ENCODE measurements around the gene IL10RB. TPM values are rescaled to one million over a fixed set of nuclear protein-coding genes. Genes with fewer than 3 reads are reported as not detected.
"Not testable (repeated sequence)": the region's sequence is repeated elsewhere in the genome, so short reads cannot be mapped to it uniquely, and the experiment has no call there.

The IL10RB gene
- total and polyA plus RNA-seq, 2 experiments from 2014 or later: 7.5 to 16.1 TPM

DNA sequence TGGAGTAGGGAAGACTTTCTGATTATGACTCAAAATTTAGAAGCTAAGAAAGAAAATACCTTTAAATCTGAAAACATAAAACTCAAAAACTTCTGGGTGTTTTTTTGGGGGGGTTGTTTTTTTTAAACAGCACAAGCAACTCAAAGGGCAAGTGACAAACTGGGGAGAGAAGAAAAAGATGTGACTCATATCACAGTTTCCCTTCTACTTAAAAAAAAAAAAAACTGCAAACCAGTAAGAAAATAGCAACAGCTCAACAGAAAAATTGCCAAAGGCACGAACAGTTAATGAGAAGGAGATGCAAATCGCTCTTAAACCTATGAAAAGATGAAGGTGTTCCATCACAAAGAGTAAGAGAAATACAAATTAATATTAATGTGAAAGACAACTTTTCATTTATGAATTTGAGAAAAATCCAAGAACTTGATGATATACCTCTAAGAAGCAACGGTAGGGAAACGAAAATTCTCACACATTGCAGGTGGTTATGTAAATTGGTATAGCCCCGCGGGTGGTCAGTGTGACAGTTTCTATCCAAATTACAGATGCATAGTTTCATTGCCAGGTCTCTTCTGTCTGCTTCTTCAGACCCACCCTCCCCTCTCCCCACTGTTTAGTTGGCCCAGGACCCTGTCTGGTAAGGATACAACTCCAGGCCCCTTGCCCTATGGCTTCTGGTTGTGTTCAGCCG, 27.5 kb upstream of the IL10RB start:
- H3K36me3 ChIP-seq: no peaks in the 10 kb centered on the region
- H3K9me3 ChIP-seq (ENCODE audit: low read depth): no peaks in the 10 kb centered on the region
- TF ChIP-seq, protein P1, sequence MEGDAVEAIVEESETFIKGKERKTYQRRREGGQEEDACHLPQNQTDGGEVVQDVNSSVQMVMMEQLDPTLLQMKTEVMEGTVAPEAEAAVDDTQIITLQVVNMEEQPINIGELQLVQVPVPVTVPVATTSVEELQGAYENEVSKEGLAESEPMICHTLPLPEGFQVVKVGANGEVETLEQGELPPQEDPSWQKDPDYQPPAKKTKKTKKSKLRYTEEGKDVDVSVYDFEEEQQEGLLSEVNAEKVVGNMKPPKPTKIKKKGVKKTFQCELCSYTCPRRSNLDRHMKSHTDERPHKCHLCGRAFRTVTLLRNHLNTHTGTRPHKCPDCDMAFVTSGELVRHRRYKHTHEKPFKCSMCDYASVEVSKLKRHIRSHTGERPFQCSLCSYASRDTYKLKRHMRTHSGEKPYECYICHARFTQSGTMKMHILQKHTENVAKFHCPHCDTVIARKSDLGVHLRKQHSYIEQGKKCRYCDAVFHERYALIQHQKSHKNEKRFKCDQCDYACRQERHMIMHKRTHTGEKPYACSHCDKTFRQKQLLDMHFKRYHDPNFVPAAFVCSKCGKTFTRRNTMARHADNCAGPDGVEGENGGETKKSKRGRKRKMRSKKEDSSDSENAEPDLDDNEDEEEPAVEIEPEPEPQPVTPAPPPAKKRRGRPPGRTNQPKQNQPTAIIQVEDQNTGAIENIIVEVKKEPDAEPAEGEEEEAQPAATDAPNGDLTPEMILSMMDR (IDR thresholded peaks at IDR 0.05; ENCODE audit: low read depth, low read length): no peak
- DNase-seq (ENCODE audit: low read depth in 1 of 2, low spot score in 1 of 2): no peak
- no peak overlapping the region for H3K27ac ChIP-seq
- no peaks in the 10 kb centered on the region for H3K27me3 ChIP-seq
- H3K4me1 ChIP-seq (ENCODE audit: low read depth): peaks cover 4% of the 10 kb centered on the region
- H3K4me3 ChIP-seq: no peak overlapping the region

DNA sequence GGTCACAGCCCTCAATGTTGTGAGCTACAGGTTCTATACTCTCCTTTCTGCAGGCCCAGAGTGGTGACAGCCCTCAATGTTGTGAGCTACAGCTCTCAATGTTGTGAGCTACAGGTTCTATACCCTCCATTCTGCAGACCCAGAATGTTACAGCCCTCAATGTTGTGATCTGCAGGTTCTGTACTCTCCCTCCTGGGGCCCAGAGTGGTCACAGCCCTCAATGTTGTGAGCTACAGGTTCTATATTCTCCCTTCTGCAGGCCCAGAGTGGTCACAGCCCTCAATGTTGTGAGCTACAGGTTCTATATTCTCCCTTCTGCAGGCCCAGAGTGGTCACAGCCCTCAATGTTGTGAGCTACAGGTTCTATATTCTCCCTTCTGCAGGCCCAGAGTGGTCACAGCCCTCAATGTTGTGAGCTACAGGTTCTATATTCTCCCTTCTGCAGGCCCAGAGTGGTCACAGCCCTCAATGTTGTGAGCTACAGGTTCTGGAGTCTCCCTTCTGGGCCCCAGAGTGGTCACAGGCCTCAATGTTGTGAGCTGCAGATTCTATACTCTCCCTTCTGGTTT, 26.5 kb upstream of the IL10RB start:
- not testable (repeated sequence) for H3K27ac ChIP-seq; H3K4me1 ChIP-seq (ENCODE audit: low read depth); H3K9me3 ChIP-seq (ENCODE audit: low read depth); H3K4me3 ChIP-seq; H3K36me3 ChIP-seq; DNase-seq (ENCODE audit: low read depth in 1 of 2, low spot score in 1 of 2); H3K27me3 ChIP-seq

DNA sequence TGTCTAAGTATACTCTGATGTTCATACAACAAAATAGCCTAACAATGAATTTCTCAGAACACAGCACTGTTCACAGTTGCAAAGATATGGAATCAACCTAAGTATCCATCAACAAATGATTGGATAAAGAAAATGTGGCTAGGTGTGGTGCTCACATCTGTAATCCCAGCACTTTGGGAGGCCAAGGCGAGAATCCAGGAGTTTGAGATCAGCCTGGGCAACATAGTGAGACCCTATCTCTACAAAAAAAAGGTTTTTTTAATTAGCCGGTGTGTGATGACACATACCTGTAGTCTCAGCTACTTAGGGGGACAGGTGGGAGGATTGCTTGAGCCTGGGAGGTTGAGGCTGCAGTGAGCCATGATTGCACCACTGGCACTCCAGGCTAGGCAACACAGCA, 25.8 kb upstream of the IL10RB start:
- Histone ChIP-seq H3K9me3 (ENCODE audit: low read depth) (no peaks in the 10 kb centered on the region), H3K27me3 (no peaks in the 10 kb centered on the region), H3K4me1 (ENCODE audit: low read depth) (peaks cover 4% of the 10 kb centered on the region), H3K27ac (no peak overlapping the region), H3K36me3 (peaks cover 6% of the 10 kb centered on the region), H3K4me3 (no peak overlapping the region)
- TF ChIP-seq, protein P1 (IDR thresholded peaks at IDR 0.05; ENCODE audit: low read depth, low read length): no peak
- DNase-seq (ENCODE audit: low read depth in 1 of 2, low spot score in 1 of 2): no peak

DNA sequence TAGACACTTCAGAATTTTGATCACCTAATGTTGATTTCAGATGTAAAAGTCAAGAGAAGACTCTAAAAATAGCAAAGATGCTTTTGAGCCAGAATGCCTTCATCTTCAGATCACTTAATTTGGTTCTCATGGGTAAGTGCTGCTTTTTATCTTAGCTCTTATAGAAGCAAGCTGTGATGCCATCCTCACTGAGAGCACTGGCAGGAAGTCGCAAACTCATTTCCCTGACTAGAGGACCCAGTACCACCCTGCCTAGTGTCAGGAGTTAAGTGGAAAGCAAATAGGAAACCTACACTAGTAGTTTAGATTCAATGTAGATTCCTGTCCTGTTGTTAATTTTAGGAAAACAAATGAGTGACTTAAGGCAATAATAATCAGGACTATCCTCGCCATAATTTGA, 24.3 kb upstream of the IL10RB start:
- Histone ChIP-seq H3K27me3 (no peaks in the 10 kb centered on the region), H3K27ac (no peak overlapping the region), H3K36me3 (peaks cover 7% of the 10 kb centered on the region), H3K4me3 (no peak overlapping the region), H3K9me3 (ENCODE audit: low read depth) (no peaks in the 10 kb centered on the region), H3K4me1 (ENCODE audit: low read depth) (peaks cover 4% of the 10 kb centered on the region)
- DNase-seq (ENCODE audit: low read depth in 1 of 2, low spot score in 1 of 2): no peak
- TF ChIP-seq, protein P1 (IDR thresholded peaks at IDR 0.05; ENCODE audit: low read depth, low read length): no peak

DNA sequence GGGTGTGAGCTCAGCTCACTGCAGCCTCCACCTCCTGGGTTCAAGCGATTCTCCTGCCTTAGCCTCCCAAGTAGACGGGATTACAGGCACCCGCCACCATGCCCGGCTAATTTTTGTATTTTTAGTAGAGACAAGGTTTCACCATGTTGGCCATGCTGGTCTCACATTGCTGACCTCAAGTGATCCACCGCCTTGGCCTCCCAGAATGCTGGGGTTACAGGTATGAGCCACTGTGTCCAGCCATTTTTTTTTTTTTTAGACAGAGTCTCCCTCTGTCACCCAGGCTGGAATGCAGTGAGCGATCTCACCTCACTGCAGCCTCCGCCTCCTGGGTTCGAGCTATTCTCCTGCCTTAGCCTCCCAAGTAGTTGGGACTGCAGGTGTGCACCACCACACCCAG, 23.3 kb upstream of the IL10RB start:
- H3K9me3 ChIP-seq (ENCODE audit: low read depth); H3K4me3 ChIP-seq; DNase-seq (ENCODE audit: low read depth in 1 of 2, low spot score in 1 of 2); H3K4me1 ChIP-seq (ENCODE audit: low read depth); H3K27ac ChIP-seq; H3K27me3 ChIP-seq: not testable (repeated sequence)
- peaks cover 13% of the 10 kb centered on the region for H3K36me3 ChIP-seq

DNA sequence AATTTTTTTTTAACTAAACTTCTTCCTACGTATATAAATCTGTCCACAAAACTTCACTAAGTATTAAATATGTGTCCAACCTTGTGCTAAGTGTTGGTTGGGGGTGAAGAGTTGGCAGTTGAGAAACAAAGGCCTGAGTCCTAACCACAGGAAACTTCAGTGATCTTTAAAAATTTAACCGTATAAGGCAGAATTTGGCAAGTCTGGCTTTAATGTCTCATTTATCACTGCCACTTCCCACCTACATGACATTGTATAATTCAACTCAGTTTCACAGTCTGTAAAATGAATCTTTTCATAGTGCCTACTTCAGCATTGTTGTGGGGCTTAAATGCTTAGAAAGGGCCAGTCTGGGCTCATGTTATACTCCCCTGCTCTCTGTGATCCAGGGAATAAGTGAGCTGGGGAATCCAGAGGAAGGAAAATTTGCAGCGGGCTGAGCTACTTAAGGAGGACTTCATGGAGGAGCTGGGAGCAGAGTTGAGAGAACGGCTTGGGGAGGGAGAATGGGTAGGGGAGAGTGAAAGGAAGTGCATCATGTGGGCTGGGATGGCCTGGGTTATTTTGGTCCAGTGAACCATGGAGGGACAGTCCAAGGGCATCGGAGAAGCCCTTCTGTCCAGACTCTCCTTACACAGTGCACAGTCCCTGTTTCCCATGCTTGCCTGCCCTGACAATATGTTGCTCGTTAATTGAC, 21.9 kb upstream of the IL10RB start:
- no peak overlapping the region for H3K4me3 ChIP-seq
- H3K27ac ChIP-seq: no peak overlapping the region

More for the DNA sequence above, 21.9 kb upstream of the IL10RB start:
- Histone ChIP-seq H3K27me3 (no peaks in the 10 kb centered on the region), H3K4me1 (ENCODE audit: low read depth) (peaks cover 4% of the 10 kb centered on the region), H3K36me3 (peaks cover 20% of the 10 kb centered on the region), H3K9me3 (ENCODE audit: low read depth) (no peaks in the 10 kb centered on the region)
- TF ChIP-seq, protein P1 (IDR thresholded peaks at IDR 0.05; ENCODE audit: low read depth, low read length): no peak
- peak in 1 of 2 donors; percentile 41 for DNase-seq (ENCODE audit: low read depth in 1 of 2, low spot score in 1 of 2)
